K562 (cell line): Measurements from ENCODE around the gene ZNF805. TPM values are rescaled to one million over a fixed set of nuclear protein-coding genes. Genes with fewer than 3 reads are reported as not detected.
A peak's percentile ranks its signal among the peaks of the same experiment; 100 is the strongest.

Experiments used
- BCOR ChIP-seq: fragments of 450-650 bp; IDR thresholded peaks from 2 replicates; pipeline ENCODE4 v1.6.1; 2016
- CBFA2T3 ChIP-seq: fragments of 450-650 bp; IDR thresholded peaks from 2 replicates; pipeline ENCODE4 v1.6.1; 2017
- CBX1 ChIP-seq: sonication (generic); IDR thresholded peaks from 2 replicates; pipeline ENCODE4 v1.6.1; 2016; ENCODE audit warnings: antibody characterized with exemption, low read depth, mild to moderate bottlenecking
- JUND ChIP-seq, 2 experiments: IDR thresholded peaks; 2 replicates in 1 of 2; 3 replicates in 1 of 2; pipeline ENCODE4 v1.6.1; 2011; ENCODE audit warnings: borderline replicate concordance in 2 of 2, low read depth in 2 of 2, low read length in 2 of 2, improper control_type of control experiment in 1 of 2, missing biosample characterization in 1 of 2, missing genetic modification characterization in 1 of 2, missing genetic modification reagents in 1 of 2
- KDM1A ChIP-seq, 2 experiments: fragments of 450-650 bp; IDR thresholded peaks; 2 replicates each; pipeline ENCODE4 v1.6.1; 2016; ENCODE audit warnings: mild to moderate bottlenecking in 2 of 2
- KHSRP ChIP-seq: fragments of 450-650 bp; IDR thresholded peaks from 2 replicates; pipeline ENCODE4 v1.6.1; 2017
- L3MBTL2 ChIP-seq: fragments of 450-650 bp; IDR thresholded peaks from 2 replicates; pipeline ENCODE4 v1.6.1; 2016; ENCODE audit warnings: mild to moderate bottlenecking, moderate library complexity
- NCOA2 ChIP-seq, 2 experiments: fragments of 450-650 bp; IDR thresholded peaks; 2 replicates each; pipeline ENCODE4 v1.6.1; 2018; ENCODE audit warnings: mild to moderate bottlenecking in 2 of 2, moderate library complexity in 1 of 2; ENCODE audit not compliant: partially characterized antibody in 2 of 2
- RBM39 ChIP-seq: fragments of 200-400 bp; formaldehyde crosslinking; optimal IDR thresholded peaks from 2 replicates; pipeline ENCODE3; 2018; ENCODE audit warnings: low read depth, low read length
- SP1 ChIP-seq: sonication (generic); formaldehyde crosslinking; IDR thresholded peaks from 2 replicates; pipeline ENCODE4 v1.8.1; 2022; ENCODE audit warnings: mild to moderate bottlenecking, missing genetic modification reagents
- TAF7 ChIP-seq: fragments of 450-650 bp; IDR thresholded peaks from 2 replicates; pipeline ENCODE4 v1.6.1; 2016; ENCODE audit warnings: missing genetic modification characterization, missing compliant biosample characterization
- TEAD2 ChIP-seq: fragments of 450-650 bp; IDR thresholded peaks from 2 replicates; pipeline ENCODE4 v1.6.1; 2016; ENCODE audit warnings: missing genetic modification characterization, control low read depth, missing compliant biosample characterization
- polyA plus RNA-seq, 8 experiments: library from polyadenylated mRNA; depleted of rRNA in 4 of 8; stranded (reverse) in 5 of 8; unstranded in 3 of 8; fragments of >200 nt; fragmentation: Nextera tagmentation in 2 of 8; fragmentation: Illumina TruSeq in 1 of 8; extraction: Ambion mirVana in 2 of 8; extraction: Trizol in 1 of 8; gene quantifications; 2 replicates each; pipeline versions ENCODE4 v1.2.1 to v1.2.3, GENCODE V29; 2011 to 2014; ENCODE audit warnings: inconsistent platforms in 1 of 8, missing spikeins in 1 of 8
- total RNA-seq, 7 experiments: library from RNA; depleted of rRNA in 6 of 7; stranded (reverse); fragments of >200 nt in 6 of 7; fragmentation: Illumina TruSeq in 2 of 7; extraction: Trizol in 2 of 7; gene quantifications; 2 replicates each; pipeline versions ENCODE4 v1.2.1 to v1.2.3, GENCODE V29; 2011 to 2021; ENCODE audit warnings: low replicate concordance in 1 of 7
- TF ChIP-seq, protein P1 (sequence below): fragments of 450-650 bp; IDR thresholded peaks from 2 replicates; pipeline ENCODE4 v1.6.1; 2017; ENCODE audit warnings: mild to moderate bottlenecking, moderate library complexity
- TF ChIP-seq, protein P2 (sequence below): fragments of 450-650 bp; IDR thresholded peaks from 2 replicates; pipeline ENCODE4 v1.6.1; 2016; ENCODE audit warnings: mild to moderate bottlenecking, moderate library complexity
- TF ChIP-seq, protein P3 (sequence below): sonication (generic); formaldehyde crosslinking; IDR thresholded peaks from 2 replicates; pipeline ENCODE4 v1.8.0; 2022; ENCODE audit warnings: mild to moderate bottlenecking, missing genetic modification reagents

Gene ZNF805
- total and polyA plus RNA-seq, 9 of the 15 experiments (the other 6 are each of a cell fraction or from before 2014, with no cell fraction given), result 0.32 to 6.7 (median 3.9) TPM

GRCh38 chr19:57279418-57280164, 39.2 kb downstream of the ZNF805 start (continued):
- TF ChIP-seq, protein P1, sequence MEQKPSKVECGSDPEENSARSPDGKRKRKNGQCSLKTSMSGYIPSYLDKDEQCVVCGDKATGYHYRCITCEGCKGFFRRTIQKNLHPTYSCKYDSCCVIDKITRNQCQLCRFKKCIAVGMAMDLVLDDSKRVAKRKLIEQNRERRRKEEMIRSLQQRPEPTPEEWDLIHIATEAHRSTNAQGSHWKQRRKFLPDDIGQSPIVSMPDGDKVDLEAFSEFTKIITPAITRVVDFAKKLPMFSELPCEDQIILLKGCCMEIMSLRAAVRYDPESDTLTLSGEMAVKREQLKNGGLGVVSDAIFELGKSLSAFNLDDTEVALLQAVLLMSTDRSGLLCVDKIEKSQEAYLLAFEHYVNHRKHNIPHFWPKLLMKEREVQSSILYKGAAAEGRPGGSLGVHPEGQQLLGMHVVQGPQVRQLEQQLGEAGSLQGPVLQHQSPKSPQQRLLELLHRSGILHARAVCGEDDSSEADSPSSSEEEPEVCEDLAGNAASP, result no peak
- TF ChIP-seq CBFA2T3 (no peak), BCOR (no peak), KDM1A (IDR thresholded peaks at IDR 0.05) (no peak), SP1 (CRISPR knock-in tag) (no peak), L3MBTL2 (peak; percentile 98), TEAD2 (no peak), TAF7 (tag) (no peak; the same call in none of the 2 replicates), CBX1 (peak; percentile 37; the same call in 1 of the 2 replicates), NCOA2 (IDR thresholded peaks at IDR 0.05; ENCODE audit: partially characterized antibody in 2 of 2) (no peak), JUND (IDR thresholded peaks at IDR 0.05; ENCODE audit: borderline replicate concordance, low read depth, low read length) (peak; percentile 92), JUND (tag; IDR thresholded peaks at IDR 0.05; ENCODE audit: borderline replicate concordance, low read depth, low read length) (peak; percentile 89; the same call in 2 of the 3 replicates), KHSRP (no peak), RBM39 (no peak)
- TF ChIP-seq, protein P2, sequence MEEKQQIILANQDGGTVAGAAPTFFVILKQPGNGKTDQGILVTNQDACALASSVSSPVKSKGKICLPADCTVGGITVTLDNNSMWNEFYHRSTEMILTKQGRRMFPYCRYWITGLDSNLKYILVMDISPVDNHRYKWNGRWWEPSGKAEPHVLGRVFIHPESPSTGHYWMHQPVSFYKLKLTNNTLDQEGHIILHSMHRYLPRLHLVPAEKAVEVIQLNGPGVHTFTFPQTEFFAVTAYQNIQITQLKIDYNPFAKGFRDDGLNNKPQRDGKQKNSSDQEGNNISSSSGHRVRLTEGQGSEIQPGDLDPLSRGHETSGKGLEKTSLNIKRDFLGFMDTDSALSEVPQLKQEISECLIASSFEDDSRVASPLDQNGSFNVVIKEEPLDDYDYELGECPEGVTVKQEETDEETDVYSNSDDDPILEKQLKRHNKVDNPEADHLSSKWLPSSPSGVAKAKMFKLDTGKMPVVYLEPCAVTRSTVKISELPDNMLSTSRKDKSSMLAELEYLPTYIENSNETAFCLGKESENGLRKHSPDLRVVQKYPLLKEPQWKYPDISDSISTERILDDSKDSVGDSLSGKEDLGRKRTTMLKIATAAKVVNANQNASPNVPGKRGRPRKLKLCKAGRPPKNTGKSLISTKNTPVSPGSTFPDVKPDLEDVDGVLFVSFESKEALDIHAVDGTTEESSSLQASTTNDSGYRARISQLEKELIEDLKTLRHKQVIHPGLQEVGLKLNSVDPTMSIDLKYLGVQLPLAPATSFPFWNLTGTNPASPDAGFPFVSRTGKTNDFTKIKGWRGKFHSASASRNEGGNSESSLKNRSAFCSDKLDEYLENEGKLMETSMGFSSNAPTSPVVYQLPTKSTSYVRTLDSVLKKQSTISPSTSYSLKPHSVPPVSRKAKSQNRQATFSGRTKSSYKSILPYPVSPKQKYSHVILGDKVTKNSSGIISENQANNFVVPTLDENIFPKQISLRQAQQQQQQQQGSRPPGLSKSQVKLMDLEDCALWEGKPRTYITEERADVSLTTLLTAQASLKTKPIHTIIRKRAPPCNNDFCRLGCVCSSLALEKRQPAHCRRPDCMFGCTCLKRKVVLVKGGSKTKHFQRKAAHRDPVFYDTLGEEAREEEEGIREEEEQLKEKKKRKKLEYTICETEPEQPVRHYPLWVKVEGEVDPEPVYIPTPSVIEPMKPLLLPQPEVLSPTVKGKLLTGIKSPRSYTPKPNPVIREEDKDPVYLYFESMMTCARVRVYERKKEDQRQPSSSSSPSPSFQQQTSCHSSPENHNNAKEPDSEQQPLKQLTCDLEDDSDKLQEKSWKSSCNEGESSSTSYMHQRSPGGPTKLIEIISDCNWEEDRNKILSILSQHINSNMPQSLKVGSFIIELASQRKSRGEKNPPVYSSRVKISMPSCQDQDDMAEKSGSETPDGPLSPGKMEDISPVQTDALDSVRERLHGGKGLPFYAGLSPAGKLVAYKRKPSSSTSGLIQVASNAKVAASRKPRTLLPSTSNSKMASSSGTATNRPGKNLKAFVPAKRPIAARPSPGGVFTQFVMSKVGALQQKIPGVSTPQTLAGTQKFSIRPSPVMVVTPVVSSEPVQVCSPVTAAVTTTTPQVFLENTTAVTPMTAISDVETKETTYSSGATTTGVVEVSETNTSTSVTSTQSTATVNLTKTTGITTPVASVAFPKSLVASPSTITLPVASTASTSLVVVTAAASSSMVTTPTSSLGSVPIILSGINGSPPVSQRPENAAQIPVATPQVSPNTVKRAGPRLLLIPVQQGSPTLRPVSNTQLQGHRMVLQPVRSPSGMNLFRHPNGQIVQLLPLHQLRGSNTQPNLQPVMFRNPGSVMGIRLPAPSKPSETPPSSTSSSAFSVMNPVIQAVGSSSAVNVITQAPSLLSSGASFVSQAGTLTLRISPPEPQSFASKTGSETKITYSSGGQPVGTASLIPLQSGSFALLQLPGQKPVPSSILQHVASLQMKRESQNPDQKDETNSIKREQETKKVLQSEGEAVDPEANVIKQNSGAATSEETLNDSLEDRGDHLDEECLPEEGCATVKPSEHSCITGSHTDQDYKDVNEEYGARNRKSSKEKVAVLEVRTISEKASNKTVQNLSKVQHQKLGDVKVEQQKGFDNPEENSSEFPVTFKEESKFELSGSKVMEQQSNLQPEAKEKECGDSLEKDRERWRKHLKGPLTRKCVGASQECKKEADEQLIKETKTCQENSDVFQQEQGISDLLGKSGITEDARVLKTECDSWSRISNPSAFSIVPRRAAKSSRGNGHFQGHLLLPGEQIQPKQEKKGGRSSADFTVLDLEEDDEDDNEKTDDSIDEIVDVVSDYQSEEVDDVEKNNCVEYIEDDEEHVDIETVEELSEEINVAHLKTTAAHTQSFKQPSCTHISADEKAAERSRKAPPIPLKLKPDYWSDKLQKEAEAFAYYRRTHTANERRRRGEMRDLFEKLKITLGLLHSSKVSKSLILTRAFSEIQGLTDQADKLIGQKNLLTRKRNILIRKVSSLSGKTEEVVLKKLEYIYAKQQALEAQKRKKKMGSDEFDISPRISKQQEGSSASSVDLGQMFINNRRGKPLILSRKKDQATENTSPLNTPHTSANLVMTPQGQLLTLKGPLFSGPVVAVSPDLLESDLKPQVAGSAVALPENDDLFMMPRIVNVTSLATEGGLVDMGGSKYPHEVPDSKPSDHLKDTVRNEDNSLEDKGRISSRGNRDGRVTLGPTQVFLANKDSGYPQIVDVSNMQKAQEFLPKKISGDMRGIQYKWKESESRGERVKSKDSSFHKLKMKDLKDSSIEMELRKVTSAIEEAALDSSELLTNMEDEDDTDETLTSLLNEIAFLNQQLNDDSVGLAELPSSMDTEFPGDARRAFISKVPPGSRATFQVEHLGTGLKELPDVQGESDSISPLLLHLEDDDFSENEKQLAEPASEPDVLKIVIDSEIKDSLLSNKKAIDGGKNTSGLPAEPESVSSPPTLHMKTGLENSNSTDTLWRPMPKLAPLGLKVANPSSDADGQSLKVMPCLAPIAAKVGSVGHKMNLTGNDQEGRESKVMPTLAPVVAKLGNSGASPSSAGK, result peak; percentile 96
- TF ChIP-seq, protein P3, sequence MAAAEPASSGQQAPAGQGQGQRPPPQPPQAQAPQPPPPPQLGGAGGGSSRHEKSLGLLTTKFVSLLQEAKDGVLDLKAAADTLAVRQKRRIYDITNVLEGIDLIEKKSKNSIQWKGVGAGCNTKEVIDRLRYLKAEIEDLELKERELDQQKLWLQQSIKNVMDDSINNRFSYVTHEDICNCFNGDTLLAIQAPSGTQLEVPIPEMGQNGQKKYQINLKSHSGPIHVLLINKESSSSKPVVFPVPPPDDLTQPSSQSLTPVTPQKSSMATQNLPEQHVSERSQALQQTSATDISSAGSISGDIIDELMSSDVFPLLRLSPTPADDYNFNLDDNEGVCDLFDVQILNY (CRISPR knock-in tag), result no peak
